GM13976 (cell line): ENCODE data around the gene PATJ.
"Not testable (repeated sequence)": the region's sequence is repeated elsewhere in the genome, so short reads cannot be mapped to it uniquely, and the experiment has no call there.

ENCODE experiments used
- DNase-seq: peaks from one replicate; pipeline ENCODE4 v3.0.0; 2012; ENCODE audit warnings: low spot score
- in situ Hi-C: fragments of 300-500 bp; cut with MboI; formaldehyde crosslinking; loops from one replicate; pipeline ENCODE4 v1.12.0; 2022; ENCODE audit warnings: low sequenced_read_pairs, mixed read lengths, inconsistent platforms; ENCODE audit not compliant: unreplicated experiment
- TF ChIP-seq, protein P1 (sequence below): IDR thresholded peaks from 2 replicates; pipeline ENCODE4 v1.5.1; 2012; ENCODE audit warnings: borderline replicate concordance, mild to moderate bottlenecking; ENCODE audit not compliant: insufficient read depth; ENCODE audit errors: extremely low read depth, missing control alignments, control extremely low read depth

The PATJ gene

GRCh38 chr1:61797045-61797755 is 54.9 kb downstream of the PATJ start:
- TF ChIP-seq, protein P1, sequence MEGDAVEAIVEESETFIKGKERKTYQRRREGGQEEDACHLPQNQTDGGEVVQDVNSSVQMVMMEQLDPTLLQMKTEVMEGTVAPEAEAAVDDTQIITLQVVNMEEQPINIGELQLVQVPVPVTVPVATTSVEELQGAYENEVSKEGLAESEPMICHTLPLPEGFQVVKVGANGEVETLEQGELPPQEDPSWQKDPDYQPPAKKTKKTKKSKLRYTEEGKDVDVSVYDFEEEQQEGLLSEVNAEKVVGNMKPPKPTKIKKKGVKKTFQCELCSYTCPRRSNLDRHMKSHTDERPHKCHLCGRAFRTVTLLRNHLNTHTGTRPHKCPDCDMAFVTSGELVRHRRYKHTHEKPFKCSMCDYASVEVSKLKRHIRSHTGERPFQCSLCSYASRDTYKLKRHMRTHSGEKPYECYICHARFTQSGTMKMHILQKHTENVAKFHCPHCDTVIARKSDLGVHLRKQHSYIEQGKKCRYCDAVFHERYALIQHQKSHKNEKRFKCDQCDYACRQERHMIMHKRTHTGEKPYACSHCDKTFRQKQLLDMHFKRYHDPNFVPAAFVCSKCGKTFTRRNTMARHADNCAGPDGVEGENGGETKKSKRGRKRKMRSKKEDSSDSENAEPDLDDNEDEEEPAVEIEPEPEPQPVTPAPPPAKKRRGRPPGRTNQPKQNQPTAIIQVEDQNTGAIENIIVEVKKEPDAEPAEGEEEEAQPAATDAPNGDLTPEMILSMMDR: no peak
- in situ Hi-C loops: loop anchor here (25.0 kb wide), 1 partner anchor 90 kb away; no protein-coding TSS in a partner anchor
- DNase-seq: no peak

DNA sequence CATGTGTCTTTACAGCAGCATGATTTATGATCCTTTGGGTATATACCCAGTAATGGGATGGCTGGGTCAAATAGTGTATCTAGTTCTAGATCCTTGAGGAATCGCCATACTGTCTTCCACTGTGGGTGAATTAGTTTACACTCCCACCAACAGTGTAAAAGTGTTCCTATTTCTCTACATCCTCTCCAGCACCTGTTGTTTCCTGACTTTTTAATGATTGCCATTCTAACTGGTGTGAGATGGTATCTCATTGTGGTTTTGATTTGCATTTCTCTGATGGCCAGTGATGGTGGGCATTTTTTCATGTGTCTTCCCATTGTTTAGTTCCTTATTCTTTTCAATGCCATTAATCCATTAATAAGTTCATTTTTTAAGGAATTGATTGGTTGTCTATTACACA is 58.8 kb downstream of the PATJ start:
- in situ Hi-C loops, DNase-seq: not testable (repeated sequence)

DNA sequence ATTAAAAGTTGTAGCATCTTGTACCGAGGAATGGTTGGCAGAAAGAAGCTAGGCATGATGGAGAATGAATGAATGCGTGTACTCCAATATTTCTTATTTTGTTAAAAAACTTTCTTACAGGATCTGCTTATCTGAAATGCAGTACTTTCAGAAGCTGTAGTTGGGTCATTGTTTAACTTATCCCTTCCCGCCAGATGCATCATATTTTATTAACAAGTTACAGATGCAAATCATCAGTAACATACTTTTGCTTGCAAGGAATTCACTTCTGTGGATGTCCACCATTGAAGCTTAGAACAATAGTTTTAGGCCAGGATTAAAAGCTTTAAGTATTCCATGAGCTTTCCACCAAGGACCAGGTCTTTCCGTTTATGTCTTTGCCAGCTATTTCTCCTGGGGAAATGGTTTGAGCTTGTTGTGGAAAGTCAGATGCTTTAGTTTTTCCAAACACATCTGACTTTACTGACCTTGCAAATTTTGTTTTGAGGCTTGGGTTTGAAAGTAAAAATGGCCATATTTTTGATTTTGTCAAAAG is 65.4 kb downstream of the PATJ start:
- in situ Hi-C loops: no loop called here
- TF ChIP-seq, protein P1: no peak
- no peak for DNase-seq

DNA sequence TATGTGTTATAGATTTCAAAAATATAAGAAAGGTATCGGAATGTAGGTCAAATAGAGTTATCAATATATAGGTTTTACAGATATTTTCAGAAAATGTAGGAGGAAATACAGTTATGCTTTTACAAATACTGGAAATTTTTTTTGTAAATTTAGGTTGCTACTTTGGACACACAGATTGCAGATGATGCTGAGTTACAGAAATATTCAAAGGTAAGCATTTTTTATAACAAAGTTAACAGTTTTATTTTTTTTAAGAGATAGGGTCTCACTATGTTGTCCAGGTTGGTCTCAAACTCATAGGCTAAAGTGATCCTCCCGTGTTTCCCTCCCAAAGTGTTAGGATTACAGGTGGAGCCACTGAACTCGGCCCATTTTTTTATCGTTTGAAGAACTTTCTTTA is 66.0 kb downstream of the PATJ start:
- no peak for DNase-seq
- in situ Hi-C loops: no loop called here
- TF ChIP-seq, protein P1: no peak

- TF ChIP-seq, protein P1: no peak
- no peak for DNase-seq
- in situ Hi-C loops: no loop called here
Observed at GRCh38 chr1:61808968-61809367, 66.7 kb downstream of the PATJ start.

- TF ChIP-seq, protein P1: no peak
- no peak for DNase-seq
- in situ Hi-C loops: no loop called here
Observed at GRCh38 chr1:61812916-61813315, 70.6 kb downstream of the PATJ start.

- in situ Hi-C loops: no loop called here
- TF ChIP-seq, protein P1: no peak
- DNase-seq: no peak
Observed at GRCh38 chr1:61816191-61816590, 73.9 kb downstream of the PATJ start.
